GM21381 (cell line): ENCODE results near the gene SMARCAL1.
"Not testable (repeated sequence)": the region's sequence is repeated elsewhere in the genome, so short reads cannot be mapped to it uniquely, and the experiment has no call there.

ENCODE experiments used
- ATAC-seq: cut with Tn5 transposase; IDR thresholded peaks from one replicate; pipeline ENCODE4 v1.9.1; 2021; ENCODE audit warnings: mild to moderate bottlenecking, moderate library complexity; ENCODE audit not compliant: unreplicated experiment

The SMARCAL1 gene

DNA sequence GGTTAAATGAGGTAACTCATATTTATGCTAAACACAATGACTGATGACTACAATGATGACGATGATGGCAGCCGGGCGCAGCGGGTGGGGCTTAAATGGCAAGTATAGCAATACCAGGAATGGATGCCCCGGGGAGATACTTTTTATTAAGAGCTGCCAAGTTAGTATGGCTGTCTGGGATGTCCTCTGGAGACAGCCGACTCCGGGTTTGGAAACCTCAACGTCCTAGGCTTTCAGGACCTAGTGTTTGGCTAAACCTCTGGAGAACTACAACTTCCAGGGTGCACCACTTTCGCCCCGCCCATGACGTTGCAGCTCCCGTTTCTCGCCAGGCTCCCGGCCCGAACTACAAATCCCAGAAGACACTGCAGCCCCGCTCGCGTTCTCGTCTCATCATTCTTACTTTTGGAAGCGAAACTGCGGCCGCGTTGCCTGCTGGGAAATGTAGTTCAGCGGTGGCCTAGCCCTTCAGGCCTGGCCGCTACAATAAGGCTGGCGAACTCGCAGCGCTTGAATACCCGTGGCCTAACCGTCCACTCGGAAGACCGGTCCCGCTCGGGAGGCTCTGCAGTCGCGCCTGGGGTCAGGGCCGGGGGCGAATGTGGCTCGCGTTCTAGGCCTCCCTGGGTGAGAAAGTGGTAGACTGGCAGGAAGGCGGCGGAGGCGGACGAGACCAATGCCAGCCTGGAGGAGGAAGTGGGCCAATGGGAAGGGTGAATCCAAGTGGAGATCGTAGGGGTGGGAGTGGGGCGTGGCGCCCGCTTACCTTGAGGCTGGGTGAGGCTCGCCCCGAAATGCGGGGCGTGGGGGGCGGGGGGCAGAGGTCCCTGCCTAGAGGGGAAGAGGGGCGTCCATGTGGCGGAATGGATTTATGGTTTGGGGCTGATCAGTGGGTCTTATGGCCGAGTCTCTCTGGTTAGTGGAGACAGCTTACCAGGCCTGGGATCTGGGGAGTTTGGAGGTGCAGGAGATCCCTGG lies at the start of gene SMARCAL1:
SMARCAL1 (plus strand) TSS at position 463 of the 978 bp plus-strand sequence. CDS start 2,221 bp downstream, outside the sequence.
- ATAC-seq: peak; percentile 90

- no peak for ATAC-seq
Measured at GRCh38 chr2:216362730-216363129, 49.6 kb upstream of the SMARCAL1 start.

DNA sequence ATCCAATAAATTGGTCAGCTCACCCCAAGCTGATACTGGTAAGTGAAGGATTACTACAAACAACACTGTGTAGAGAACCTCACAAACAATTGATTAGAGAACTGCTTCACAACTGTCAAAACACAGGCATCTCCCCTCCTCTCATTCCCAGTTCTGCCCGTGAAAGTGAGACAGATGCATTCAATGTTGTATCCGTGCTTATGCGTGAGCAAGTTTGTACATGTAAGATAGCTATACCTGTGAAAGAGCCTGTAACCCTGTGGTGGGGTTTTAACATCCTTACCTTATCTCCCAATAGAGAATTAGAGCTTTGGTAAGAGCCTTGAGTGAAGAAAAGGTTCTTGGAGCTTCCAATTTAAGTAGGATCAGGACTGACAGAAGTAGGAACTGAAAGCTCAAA lies 49.1 kb upstream of the SMARCAL1 start:
- ATAC-seq: no peak

GRCh38 chr2:216365518-216365917 lies 46.8 kb upstream of the SMARCAL1 start:
- no peak for ATAC-seq

GRCh38 chr2:216366777-216367471 lies 45.4 kb upstream of the SMARCAL1 start:
- ATAC-seq: no peak

DNA sequence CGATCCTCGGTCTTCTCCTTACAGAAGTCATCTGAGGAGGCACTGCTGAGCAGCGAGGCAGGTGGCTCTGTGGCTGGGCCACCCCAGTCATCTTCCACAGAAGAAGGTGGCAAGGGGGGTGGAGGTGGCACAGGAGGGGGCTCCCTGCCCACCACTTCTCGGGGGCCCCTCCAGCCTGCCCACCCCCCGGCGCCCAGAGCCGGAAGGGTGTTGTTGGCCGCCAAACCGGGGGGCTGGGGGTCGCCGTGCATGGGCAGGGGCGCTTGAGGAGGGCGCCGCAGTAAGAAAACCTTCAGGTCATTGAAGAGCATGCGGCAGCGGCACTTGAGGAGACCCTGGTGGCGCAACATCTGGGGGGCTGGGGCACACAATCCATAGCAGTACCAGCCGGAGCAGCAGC lies 42.5 kb upstream of the SMARCAL1 start:
- no peak for ATAC-seq

GRCh38 chr2:216370961-216371712 lies 41.1 kb upstream of the SMARCAL1 start:
- no peak for ATAC-seq

- ATAC-seq: peak; percentile 54
Measured at GRCh38 chr2:216371721-216372702, 40.3 kb upstream of the SMARCAL1 start, which contains the start of gene MARCHF4. Gene MARCHF4, minus strand, starts transcription at chr2:216372483. Its CDS starts 2,223 bp downstream, at chr2:216370260.

DNA sequence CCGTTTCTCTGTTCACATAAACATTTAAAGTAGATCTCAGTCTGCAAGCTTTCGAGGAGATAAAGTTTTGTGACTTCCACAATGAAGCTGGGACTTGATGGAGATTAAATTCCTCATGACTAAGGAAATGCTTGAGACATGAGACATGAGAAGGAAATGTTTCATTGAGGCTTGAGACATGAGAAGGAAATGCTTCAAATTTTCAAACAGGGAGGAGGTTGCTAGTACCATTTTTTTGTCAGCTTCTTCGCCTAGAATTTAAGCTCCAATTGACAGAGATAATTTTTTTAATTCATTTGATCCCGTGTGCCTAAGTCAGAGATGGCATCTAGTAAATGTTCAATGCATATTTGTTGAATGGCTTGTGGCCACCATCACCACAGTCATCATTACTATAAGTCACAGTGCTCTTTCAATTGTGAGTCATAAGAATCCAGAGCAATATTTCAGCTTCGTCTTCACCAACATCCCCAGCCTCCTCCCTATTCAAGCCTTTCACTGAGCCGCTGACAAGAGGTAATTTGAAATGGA lies 39.5 kb upstream of the SMARCAL1 start:
- ATAC-seq: no peak

GRCh38 chr2:216373896-216374295 lies 38.4 kb upstream of the SMARCAL1 start:
- ATAC-seq: no peak

GRCh38 chr2:216375286-216375685 lies 37.0 kb upstream of the SMARCAL1 start:
- no peak for ATAC-seq

- ATAC-seq: no peak
Measured at GRCh38 chr2:216379977-216380376, 32.3 kb upstream of the SMARCAL1 start.

DNA sequence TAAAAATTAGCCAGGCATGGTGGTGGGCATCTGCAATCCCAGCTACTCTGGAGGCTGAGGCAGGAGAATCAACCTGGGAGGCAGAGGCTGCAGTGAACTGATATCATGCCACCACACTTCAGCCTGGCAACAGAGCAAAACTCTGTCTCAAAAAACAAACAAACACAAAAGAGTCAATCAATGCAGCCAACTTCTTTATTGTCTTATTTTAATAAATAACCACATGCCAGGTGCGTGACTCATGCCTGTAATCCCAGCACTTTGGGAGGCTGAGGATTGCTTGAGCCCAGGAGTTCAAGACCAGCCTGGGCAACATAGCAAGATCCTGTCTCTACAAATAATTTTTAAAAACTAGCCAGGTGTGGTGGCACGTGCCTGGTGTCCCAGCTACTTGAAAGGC lies 27.9 kb upstream of the SMARCAL1 start:
- not testable (repeated sequence) for ATAC-seq

DNA sequence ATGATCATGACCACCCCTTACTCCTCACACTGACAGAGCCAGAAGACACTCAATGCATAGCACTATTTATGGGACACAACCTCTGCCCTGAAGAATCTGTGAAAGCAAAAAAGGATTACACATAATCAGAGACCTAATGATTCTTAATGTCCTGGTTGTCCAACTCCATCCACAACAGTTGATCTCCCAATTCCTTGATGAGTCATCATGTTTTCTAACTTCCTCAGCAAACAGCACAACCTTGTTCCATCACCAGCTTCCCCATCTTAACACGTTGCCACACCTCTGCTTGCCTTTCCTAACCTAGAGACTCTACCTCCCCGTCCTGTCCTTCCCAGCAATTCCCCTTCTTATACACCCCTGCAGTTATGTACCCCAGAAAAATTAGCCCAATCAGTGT lies 26.8 kb upstream of the SMARCAL1 start:
- no peak for ATAC-seq

DNA sequence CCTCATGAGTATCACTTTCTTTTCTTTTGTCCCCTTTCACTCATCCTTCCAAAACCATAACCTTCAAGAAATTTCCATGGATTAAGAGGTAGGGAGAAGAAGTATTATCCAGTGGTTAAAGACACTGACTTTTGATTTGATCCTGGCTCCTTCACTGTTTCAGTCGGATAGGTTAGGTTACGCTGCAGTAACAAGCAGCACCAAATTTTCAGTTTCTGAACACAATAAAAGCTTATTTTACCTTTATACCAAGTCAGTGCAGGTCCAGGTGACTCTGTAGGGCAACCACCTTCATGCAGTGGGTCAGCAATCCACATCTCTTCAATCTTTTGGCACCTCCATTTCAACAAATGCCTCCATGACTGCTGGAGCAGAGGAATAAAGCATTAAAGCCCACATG lies 25.0 kb upstream of the SMARCAL1 start:
- no peak for ATAC-seq

GRCh38 chr2:216388046-216388884 lies 24.0 kb upstream of the SMARCAL1 start:
- no peak for ATAC-seq

GRCh38 chr2:216389570-216389969 lies 22.7 kb upstream of the SMARCAL1 start:
- no peak for ATAC-seq

DNA sequence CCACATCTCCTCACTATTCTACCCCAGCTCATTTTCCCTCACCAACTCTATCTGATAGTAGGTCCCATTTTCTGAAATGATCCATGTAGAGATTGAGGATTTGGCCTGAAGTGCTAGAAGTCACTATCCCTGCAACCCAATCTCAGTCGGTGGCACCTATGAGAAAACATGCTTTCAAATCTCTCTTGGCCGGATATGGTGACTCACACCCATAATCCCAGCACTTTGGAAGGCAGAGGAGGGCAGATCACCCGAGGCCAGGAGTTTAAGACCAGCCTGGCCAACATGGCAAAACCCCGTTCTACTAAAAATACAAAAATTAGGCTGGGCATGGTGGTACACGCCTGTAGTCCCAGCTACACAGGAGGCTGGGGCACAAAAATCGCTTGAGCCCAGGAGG lies 20.9 kb upstream of the SMARCAL1 start:
- ATAC-seq: no peak
